Measurements from ENCODE around the gene C17orf100.
A peak's percentile ranks its signal among the peaks of the same experiment; 100 is the strongest.
"Not testable (repeated sequence)": the region's sequence is repeated elsewhere in the genome, so short reads cannot be mapped to it uniquely, and the experiment has no call there.

C17orf100 gene

GRCh38 chr17:6639586-6640535 lies 11.7 kb upstream of the C17orf100 start:
- DNase-seq, result peak in 25 of 42 donors; percentile 12 to 67 (median 42)
- intact Hi-C loops (cut with DNase I), result no loop called here

- intact Hi-C loops (cut with DNase I), result no loop called here
- DNase-seq, result peak; percentile 77 to 96 (median 91)
Observed at GRCh38 chr17:6640536-6641246, 10.9 kb upstream of the C17orf100 start, which contains the start of the genes KIAA0753 and TXNDC17. Gene KIAA0753 (minus strand): TSS chr17:6640711. CDS start chr17:6635103, 5,608 bp downstream. Gene TXNDC17 (plus strand): TSS chr17:6641060. CDS start chr17:6641083, 23 bp downstream.

GRCh38 chr17:6641247-6641863 lies 10.2 kb upstream of the C17orf100 start:
- intact Hi-C loops (cut with DNase I), result no loop called here
- peak in 2 of 42 donors; percentile 22 to 47 for DNase-seq

- intact Hi-C loops (cut with DNase I), result no loop called here
- DNase-seq, result no peak
Observed at GRCh38 chr17:6642592-6642991, 9.0 kb upstream of the C17orf100 start.

- intact Hi-C loops (cut with DNase I), result no loop called here
- no peak for DNase-seq
Observed at GRCh38 chr17:6643451-6644125, 8.0 kb upstream of the C17orf100 start.

GRCh38 chr17:6648181-6648580 lies 3.4 kb upstream of the C17orf100 start:
- intact Hi-C loops (cut with DNase I), result no loop called here

GRCh38 chr17:6651919-6652452 lies 424 bp downstream of the C17orf100 start:
- intact Hi-C loops (cut with DNase I), result loop anchor here (5.0 kb wide), 1 partner anchor 360 kb away; the partner anchor contains the start of gene RNASEK
- DNase-seq, result peak in 11 of 42 donors; percentile 11 to 50 (median 38)

More at GRCh38 chr17:6648181-6648580, 3.4 kb upstream of the C17orf100 start:
- DNase-seq, result no peak

- DNase-seq, result peak in 22 of 42 donors; percentile 25 to 77 (median 50)
- intact Hi-C loops (cut with DNase I), result loop anchor here (5.0 kb wide), 1 partner anchor 357 kb away; the partner anchor contains the start of gene RNASEK
Observed at GRCh38 chr17:6654841-6655731, 3.5 kb downstream of the C17orf100 start.

- intact Hi-C loops (cut with DNase I), result not testable (repeated sequence)
- peak in 10 of 42 donors; percentile 30 to 72 (median 41) for DNase-seq
Observed at GRCh38 chr17:6655732-6656361, 4.3 kb downstream of the C17orf100 start.

- intact Hi-C loops (cut with DNase I), result not testable (repeated sequence)
- peak in 26 of 42 donors; percentile 21 to 79 (median 57) for DNase-seq
Observed at GRCh38 chr17:6656797-6657632, 5.5 kb downstream of the C17orf100 start.

GRCh38 chr17:6657633-6658287 lies 6.2 kb downstream of the C17orf100 start:
- intact Hi-C loops (cut with DNase I), result no loop called here
- DNase-seq, result peak in 9 of 42 donors; percentile 23 to 49 (median 38)

GRCh38 chr17:6658411-6658810 lies 6.8 kb downstream of the C17orf100 start:
- intact Hi-C loops (cut with DNase I); DNase-seq: not testable (repeated sequence)

GRCh38 chr17:6660101-6660500 lies 8.5 kb downstream of the C17orf100 start:
- DNase-seq, result no peak
- intact Hi-C loops (cut with DNase I), result no loop called here

GRCh38 chr17:6660805-6661463 lies 9.4 kb downstream of the C17orf100 start:
- DNase-seq, result peak in 16 of 42 donors; percentile 23 to 70 (median 48)
- intact Hi-C loops (cut with DNase I), result no loop called here

- DNase-seq, result peak in 1 of 42 donors; percentile 15
Observed at GRCh38 chr17:6661464-6661848, 9.9 kb downstream of the C17orf100 start.

More at GRCh38 chr17:6661464-6661848, 9.9 kb downstream of the C17orf100 start:
- intact Hi-C loops (cut with DNase I), result no loop called here
